ENCODE results near the gene ODF4.

ODF4 gene, protein sequence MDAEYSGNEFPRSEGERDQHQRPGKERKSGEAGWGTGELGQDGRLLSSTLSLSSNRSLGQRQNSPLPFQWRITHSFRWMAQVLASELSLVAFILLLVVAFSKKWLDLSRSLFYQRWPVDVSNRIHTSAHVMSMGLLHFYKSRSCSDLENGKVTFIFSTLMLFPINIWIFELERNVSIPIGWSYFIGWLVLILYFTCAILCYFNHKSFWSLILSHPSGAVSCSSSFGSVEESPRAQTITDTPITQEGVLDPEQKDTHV

DNA sequence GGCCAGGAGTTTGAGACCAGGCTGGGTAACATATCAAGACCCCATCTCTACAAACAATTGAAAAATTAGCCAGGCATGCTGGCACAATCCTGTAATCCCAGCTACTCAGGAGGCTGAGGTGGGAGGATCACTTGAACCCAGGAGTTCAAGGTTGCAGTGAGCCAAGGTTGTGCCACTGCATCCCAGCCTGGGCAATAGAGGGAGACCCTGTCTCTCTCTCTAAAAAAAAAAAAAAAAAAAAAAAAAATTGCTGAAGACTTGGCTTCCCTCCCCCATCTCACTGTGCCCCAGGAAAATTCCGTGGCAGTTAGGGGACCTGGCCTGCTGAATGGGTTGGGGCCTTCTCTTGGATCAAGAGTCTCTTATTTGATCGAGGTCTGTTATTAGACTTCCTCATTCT, at the start of gene ODF4:
Gene ODF4 (plus strand): TSS at position 301 of the 400 bp plus-strand sequence. CDS start 212 bp downstream, outside the sequence.
- DNase-seq, result no peak

DNA sequence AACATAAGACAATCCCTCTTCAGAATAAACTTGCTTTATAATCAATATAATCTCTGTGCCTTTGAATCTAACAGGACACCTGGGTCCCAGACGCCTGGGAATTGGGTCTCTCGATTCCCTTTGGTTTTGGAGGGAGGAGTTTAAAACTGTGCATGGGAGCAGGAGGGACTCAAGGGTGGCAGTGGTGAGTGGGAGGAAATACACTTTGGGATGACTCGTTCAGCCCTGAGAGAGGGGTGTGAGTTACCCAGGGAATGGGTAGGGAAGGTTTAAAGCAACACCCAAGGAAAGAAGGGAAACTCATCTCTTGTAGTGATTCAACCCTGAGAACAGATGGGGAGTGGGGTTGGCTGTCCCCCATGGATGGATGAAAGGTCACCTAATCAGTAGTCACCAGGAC, 49.6 kb upstream of the ODF4 start:
- no peak for DNase-seq

DNA sequence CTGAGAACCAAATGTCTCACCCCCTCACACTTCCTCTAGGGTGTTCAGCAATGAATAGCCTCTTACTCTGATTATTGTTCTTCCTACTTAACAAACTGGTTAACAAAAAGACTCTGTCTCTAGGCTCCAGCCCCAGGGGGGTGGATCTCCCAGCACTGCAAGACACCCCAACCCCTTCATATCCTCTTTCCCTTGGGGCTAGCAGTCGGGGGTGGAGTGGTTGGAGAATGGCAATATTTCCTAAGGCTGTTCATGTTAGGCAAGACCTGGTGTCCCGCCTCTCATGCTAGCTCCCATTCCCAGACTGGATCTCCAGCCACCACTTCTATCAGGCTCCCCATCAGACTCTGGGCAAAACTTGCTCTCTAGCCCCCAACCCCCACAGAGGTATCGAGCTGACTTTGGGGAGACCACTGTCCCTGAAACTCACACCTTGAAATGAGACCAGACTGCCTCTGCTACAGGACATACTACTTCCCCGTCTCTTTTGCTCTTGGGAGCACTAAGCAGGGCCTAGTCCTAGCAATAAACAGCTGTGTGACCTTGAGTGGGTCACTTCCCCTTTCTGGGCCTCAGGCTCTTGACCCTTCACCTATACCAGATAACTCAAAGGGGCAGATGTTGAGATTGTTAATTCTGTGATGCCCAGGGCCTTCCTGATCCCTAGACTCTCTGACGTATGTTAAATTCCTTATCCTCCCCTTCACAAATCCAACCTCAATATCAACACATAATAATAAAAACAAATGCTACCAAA, 46.8 kb upstream of the ODF4 start:
- DNase-seq, result no peak

DNA sequence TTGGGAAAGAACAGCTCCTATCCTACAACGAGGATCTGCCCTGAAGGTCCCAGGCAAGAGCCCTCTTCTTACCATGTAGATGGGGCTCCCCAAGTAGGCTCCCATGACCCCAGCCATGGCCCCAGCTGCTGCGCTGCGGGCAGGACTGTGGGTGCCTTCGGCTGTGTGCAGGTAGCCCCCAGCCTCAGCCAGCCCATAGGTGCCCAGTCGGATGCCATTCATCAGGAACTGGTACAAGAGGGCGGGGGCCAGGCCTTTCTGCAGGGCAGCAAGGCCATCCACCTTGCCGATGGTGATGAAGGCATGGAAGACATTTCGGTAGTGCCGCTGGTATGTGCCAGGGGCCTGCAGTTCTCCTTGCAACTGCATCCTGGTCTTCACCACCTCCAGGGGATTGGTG, 45.3 kb upstream of the ODF4 start:
- DNase-seq, result no peak

DNA sequence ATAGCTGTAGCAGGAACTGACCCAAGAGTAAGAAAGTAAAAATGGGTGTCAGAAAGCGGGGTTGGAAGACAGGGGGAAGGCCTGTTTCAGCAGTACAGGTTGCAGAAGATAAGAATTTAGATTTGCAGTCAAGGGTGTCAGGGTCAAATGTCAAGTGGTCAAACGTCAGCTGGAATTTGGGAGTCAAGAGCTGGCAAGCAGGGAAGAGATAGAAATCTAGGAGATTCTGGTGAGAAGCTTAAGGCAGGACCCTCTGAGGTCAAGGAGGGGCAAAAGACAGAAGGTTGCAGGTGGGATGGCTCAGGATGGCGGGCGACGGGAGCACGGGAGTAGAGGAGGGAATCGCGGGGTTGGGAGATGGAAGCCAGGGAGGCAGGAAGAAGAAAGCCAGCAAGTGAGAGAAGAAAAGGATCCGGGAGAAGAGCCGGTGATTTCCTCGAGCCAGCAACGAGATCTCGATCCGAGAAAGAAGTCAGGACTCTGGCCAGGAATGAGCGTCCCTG, 44.8 kb upstream of the ODF4 start:
- DNase-seq, result no peak

DNA sequence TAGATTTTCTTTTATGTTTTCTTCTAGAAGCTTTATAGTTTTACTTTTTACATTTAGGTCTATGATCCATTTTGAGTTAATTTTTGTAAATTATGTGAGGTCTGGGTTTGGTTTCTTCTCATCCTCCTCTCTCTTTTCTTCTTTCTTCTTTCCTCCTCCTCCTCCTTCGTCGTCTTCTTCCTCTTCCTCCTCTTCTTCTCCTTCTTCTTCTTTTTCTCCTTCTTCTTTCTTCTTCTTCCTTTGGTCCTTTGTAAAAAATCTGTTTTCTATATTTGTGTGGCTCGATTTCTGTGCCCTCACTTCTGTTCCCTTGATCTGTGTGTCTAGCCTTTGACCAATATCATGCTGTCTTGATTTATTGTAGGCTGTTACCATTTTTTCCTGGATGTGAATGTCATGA, 39.4 kb upstream of the ODF4 start:
- no peak for DNase-seq

DNA sequence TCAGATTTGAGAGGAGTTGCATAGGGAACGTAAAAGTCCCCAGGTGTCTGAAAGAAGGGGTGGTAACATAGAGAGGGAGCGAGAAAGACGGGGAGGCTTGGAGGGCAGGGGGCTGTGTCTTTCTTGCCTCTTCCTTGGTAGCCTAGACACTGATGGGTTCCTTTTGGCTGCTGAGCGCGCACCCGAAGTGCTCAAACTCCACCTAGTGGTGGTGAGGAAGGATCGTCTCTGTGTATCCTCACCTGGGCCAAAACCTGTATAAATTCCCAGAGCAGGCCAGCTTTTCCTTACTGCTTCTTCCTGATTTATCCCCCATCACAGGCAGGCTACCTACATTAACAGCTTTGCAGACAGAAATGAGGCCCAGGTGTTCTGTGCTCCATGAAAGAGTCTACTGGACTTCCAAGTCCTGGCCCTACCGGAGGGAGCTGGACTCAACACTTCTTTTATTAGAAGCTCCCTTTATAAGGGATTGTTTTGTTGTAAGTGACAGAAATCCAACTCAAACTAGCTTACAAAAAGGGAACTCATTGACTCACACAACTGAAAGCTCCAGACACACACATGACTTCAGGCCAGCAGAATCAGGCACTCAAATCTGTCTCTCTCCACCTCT, 38.9 kb upstream of the ODF4 start:
- DNase-seq, result peak; percentile 47 to 51

DNA sequence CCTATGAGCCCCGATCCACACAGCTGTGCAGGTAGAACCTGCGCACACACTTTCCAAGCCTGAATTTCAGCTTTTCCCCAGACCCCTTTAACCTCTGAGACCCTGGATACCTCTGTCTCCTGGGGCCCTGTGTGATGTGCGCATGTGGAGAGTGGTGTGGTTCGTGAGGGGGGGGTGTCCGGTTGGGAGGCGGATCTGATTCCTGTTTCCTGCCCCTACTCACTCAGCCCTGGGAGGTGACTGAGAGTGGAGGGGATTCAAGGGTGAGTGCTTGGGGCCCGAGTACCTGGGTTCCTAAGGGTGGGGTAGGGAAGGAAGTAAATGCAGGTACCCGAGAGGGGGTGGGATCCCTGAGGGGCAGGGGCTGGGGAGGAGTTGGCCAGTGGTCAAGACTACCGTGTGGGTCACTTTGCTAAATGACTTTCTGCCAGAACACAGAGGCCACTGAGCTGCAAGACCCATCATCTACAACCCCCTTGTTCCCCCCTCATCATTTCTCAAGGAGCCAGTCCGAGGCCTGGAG, 29.0 kb upstream of the ODF4 start:
- DNase-seq, result no peak

DNA sequence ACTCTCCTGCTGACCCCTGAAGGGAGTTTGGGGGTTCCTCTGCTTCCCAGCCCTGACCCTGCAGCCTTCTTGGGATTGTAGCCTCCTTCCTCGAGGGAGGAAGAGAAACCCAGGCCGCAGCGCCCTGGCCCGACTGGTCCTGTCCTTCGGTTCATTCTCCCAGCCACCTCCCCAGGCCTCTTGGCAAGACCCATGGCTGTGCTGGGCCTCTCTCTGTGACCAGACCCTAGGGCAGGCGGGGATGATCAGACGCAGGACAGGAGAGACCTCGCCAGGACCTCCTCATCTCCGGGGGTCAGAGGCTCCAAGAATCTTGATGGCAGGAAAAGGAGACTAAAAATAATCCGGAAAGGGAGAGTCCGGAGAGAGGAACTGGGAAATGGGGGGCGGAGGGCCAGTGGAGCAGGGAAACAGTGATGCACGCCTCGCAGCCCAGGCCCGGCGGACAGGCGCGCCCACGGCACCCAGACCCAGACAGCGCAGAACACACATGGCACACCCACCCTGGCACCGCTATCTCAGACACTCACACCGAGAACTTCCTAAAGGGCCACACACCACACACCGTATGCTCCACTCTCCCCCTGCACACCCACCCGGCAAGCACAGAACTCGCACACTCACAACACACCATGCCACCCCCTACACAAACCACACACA, 28.4 kb upstream of the ODF4 start:
- no peak for DNase-seq

DNA sequence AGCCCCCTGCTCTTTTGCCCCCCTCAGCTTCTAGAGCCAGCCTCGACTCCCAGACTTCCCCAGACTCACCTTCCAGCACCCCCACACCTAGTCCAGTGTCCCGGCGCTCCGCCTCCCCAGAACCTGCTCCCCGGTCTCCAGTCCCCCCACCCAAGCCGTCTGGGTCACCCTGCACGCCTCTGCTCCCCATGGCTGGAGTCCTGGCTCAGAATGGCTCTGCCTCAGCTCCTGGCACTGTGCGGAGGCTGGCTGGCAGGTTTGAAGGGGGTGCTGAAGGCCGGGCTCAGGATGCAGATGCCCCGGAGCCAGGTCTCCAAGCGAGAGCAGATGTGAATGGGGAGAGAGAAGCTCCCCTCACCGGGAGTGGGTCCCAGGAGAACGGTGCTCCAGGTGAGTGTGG, 27.4 kb upstream of the ODF4 start:
- no peak for DNase-seq

DNA sequence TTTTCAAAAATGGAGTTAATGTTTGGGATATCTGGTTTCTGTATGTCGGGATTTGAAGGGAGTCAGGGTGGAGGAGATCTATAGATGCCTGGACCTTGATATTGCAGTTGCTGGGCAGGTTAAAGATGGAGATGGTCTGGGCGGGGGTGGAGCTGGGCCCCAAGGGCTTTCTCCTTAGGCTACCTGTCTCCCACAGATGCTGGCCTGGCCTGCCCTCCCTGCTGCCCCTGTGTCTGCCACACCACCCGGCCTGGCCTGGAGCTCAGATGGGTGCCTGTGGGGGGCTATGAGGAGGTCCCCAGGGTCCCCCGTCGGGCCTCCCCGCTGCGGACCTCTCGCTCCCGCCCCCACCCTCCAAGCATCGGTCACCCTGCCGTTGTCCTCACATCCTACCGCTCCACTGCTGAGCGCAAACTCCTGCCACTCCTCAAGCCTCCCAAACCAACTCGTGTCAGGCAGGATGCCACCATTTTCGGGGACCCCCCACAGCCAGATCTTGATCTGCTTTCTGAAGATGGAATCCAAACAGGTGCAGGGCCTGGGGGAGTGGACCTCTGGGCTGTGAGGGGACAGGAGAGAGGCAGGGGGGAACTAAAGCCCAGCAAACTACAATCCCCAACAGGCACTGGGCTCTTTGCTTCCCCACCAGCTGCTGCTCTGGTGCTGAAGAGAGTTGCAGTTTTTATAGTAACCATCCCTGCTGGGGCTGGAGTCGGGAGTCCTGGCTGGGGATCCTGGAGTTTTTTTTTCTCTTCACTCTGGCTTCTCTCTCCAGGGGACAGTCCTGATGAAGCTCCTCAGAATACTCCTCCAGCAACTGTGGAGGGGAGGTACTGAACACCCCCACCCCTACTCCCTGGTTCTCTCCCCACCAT, 26.7 kb upstream of the ODF4 start:
- DNase-seq, result no peak

DNA sequence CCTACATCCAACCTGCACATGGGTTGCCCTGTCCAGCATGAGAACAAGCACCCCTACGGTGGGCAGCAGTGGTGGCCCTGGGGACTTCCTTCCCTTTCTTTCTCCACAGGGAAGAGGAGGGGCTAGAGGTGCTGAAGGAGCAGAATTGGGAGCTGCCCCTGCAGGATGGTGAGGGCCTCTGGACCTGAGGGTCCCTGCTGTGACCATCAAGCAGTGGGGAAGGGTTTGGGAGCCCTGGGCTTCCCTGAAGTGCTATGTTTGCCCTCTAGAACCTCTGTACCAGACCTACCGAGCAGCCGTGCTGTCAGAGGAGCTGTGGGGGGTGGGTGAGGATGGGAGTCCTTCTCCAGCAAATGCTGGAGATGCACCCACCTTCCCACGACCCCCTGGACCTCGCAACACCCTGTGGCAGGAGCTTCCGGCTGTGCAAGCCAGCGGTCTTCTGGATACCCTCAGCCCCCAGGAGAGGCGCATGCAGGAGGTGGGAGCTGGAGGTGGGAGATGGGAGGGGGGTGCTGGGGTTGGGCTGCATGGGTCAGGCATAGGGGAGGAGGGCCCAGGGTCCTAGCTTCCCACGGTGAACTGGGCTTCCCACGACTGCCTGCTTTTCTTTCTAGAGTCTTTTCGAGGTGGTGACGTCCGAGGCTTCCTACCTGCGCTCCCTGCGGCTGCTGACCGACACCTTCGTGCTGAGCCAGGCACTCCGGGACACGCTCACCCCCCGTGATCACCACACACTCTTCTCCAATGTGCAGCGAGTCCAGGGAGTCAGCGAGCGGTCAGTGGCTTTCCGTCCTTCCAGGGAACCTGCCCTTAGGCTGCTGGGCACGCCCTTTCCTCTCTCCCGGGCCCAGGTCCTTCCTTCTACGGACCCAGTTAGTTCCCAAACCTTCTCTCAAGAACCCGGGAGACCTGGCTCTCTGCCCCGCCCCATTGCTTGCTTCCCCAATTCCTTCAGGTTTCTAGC, 24.6 kb upstream of the ODF4 start:
- no peak for DNase-seq

DNA sequence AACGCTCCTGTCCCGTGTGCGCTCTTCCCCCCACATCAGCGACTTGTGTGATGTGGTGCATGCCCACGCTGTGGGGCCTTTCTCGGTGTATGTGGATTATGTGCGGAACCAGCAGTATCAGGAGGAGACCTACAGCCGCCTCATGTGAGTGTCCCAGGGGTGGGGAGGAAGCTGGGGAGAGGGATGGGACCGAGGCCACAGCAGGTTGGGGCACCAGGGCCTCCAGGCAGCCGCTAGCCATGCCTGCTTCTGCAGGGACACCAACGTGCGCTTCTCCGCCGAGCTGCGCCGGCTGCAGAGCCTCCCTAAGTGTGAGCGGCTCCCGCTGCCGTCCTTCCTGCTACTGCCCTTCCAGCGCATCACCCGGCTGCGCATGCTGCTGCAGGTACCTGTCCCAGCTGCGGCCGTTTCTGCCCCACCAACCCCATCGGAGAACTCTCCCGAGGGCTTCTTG, 23.8 kb upstream of the ODF4 start:
- no peak for DNase-seq

DNA sequence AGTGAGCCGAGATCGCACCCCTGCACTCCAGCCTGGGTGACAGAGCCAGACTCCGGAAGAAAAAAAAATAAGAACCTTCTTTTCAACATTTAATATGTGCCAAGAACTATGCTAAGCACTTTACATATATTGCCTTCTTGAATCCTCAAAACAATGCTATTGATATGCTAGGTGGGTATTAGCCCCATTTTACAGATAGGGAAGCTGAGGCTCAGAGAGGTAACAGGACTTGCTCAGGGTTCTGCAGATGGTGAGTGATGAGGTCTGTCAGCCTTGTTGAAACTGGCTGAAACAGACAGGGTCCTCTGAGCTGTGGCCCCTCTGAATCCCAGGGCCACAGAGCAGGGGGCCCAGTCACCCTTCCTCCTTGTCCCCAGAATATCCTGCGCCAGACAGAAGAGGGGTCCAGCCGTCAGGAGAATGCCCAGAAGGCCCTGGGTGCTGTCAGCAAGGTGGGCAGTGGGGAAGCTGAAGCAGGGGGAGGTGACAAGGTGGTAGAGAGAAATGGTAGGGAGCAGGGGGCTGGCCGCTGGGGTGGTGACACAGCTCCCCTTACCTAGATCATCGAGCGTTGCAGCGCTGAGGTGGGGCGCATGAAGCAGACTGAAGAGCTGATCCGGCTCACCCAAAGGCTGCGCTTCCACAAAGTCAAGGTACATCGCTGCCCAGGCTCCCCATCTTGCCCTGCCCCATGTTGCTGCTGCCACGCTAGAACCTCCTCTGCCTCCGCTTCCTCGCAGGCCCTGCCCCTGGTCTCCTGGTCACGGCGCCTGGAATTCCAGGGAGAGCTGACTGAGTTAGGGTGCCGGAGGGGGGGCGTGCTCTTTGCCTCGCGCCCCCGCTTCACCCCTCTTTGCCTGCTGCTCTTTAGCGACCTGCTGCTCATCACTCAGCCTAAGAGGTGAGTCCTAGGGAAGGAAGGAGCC, 21.4 kb upstream of the ODF4 start:
- DNase-seq, result no peak

DNA sequence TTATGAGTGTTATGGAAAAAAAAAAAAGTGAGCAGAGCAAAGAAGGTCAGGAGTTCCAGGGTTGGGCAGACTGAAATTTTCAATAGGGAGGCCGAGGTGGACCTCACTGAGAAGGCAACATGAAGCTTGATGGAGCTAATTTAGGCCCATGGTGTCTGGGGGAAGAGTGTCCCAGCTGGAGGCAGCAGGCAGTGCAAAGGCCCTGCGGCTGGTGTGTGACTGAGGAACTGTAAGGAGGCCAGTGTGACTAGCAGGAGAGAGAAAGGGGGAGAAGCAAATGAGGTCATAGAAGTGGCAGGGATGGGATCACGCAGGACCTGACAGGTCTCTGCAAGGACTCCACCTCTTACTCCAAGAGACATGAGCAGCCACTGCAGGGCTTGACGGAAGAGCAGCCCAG, 19.4 kb upstream of the ODF4 start:
- DNase-seq, result no peak

DNA sequence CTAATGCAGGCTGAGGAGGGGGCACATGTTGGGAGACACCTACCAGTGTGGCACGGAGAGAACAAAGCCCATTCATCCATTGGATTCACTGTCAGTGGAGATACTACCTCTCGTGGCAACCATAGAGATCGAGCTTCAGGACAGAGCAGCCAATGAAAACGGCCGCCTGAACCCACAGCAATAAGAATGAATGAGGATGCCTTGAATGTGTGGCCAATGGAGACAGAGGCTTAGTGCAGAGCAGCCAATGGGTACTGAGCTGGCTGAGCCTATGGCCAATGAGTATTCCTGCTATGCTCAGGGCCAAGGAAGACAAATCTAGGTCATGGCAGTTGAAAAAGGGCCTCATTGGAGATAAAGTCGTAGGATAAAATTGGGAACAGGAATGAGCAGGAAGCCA, 18.6 kb upstream of the ODF4 start:
- DNase-seq, result no peak

DNA sequence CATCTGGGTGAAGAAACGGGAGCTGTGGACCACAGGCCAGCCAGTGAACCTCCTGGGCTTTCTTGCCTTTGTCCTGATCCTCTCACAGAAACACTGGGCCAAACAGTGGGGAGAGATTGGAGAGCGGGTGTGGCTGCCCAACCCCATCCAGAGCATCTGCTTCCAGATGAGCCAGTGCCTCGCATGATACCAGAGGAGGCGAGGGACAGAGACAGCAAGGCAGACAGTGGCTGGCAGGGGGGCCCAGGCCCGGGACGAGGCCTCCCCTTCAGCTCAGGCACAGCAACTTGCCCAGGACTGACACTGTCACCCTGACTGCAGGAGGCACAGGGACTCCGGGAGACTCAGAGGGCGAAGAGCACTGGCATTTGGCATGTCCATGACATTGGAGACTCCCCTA, 17.6 kb upstream of the ODF4 start:
- no peak for DNase-seq

DNA sequence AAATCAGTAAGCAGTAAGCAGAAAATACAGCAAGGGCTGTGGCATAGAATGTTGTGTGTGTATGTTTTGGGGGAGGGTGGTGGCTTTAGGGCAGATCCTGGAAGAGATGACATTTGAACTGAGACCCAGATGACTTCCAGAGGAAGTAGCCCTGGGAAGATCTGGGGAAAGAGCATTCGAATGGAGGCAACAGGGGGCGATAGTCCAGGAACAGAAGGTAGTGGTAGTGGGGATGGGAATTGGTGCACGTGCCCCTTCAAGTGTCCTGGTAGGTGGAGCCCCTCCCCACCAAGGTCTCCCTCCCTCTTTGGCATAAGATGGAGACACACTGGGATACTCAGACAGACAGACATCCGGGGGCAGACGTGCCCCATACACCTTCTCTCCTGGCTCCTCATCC, 15.5 kb upstream of the ODF4 start:
- DNase-seq, result no peak

DNA sequence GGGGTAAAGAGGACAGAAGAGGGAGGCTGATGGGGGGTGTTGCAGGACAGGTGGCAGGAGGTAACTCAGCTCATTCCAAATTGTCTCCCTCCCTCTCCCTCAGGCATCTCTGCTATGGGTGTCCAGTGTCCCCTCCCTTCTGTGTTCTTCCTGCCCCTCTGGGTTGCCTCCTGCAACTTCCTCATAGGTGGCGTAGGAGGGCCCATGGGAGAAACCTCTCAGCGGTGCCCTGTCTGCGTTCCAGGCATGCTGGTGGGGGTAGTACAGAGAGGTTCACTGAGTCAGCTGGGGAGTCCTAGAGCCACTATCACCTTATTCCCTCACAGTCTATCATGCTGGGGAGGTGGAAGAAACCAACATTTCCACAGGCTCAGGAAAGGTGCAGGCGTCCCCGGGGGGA, 14.7 kb upstream of the ODF4 start:
- DNase-seq, result peak in 1 of 2 experiments; percentile 14
